Activated naive CD8-positive, alpha-beta T cell (primary cell): ENCODE results near the gene CCDC183.
A peak's percentile ranks its signal among the peaks of the same experiment; 100 is the strongest.
"Not testable (repeated sequence)": the region's sequence is repeated elsewhere in the genome, so short reads cannot be mapped to it uniquely, and the experiment has no call there.

Experiments used
- H3K27ac Mint-ChIP-seq: one replicate; pipeline ENCODE4 v1.8.0; 2021; ENCODE audit warnings: mixed read lengths
- H3K27me3 Mint-ChIP-seq: one replicate; pipeline ENCODE4 v1.8.0; 2021; ENCODE audit warnings: mixed read lengths
- H3K36me3 Mint-ChIP-seq: one replicate; pipeline ENCODE4 v1.8.0; 2021; ENCODE audit warnings: mixed read lengths
- H3K4me1 Mint-ChIP-seq: one replicate; pipeline ENCODE4 v1.8.0; 2021; ENCODE audit warnings: low read depth, mixed read lengths
- H3K4me3 Mint-ChIP-seq: one replicate; pipeline ENCODE4 v1.8.0; 2021; ENCODE audit warnings: mild to moderate bottlenecking, mixed read lengths
- H3K9me3 Mint-ChIP-seq: one replicate; pipeline ENCODE4 v1.8.0; 2021; ENCODE audit warnings: low read depth, mixed read lengths

Gene CCDC183

DNA sequence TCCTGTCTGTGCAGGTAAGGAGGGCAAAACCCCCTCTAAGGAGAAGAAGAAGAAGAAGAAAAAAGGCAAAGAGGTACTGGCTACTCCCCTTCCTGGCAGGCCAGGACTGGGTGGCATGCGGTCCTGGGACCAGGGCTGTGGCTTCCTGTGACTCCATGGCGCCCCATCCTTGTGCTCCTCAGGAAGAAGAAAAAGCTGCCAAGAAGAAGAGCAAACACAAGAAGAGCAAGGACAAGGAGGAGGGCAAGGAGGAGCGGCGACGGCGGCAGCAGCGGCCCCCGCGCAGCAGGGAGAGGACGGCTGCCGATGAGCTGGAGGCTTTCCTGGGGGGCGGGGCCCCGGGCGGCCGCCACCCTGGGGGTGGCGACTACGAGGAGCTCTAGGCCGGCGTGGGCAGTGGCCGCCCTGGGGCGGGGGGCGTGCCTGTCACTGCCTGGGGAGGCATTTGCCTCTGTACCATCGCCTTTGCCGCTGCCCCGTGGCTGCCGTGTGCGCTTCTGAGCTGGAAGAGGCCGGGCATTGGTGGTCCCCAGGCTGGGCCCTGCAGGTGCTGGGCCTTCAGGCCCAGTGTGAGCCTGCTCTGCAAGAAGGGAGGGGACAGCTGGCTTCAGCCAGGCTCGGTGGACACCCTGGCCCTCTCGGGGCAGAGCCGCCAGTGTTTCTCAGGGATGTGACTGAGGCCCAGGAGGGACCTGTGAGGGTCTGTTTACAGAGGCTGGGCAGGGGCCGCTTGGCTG, 44.2 kb downstream of the CCDC183 start:
- Mint-ChIP-seq H3K27me3 (no peaks in the 10 kb centered on the region), H3K9me3 (no peaks in the 10 kb centered on the region), H3K4me3 (no peak overlapping the region), H3K27ac (peak overlapping the region; percentile 54), H3K36me3 (peaks cover 3% of the 10 kb centered on the region), H3K4me1 (peaks cover 12% of the 10 kb centered on the region)

DNA sequence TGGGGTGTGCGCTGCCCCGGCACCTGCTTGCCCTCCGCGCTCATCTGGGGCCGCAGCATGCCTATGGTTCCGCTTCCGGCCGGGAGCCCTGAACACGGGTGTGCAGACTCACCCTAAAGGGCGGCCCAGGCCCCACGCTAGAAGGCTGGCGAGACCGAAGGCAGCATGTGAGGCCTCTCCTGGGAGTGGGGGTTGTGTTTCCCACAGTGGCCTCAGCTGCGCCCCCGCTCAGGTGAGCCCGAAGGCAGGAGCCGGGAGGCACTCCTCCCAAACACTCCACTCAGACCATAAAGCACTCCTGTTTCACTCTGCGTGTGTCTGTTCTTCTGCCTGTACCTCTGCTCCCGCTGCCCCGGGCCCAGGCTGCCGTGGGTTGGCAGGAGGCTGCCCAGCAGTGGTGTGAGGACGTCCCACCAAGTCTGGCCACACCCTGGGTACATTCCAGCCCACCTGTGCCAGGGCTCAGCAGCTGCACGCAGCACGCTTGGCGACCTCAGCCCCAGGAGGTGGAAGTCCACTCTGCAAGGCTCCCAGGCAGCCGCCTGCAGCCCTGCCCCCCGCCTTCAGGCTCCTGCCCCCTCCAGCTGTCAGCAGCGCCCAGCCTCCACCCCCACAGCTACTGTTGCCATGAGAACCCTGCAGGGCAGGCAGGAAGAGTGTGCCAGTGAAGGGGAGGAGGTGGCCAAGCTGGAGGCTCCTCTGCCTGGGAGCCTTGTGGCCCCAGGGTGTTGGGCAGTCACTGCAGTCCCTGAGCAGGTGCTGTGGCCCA, 44.9 kb downstream of the CCDC183 start:
- H3K9me3 Mint-ChIP-seq: no peaks in the 10 kb centered on the region
- no peaks in the 10 kb centered on the region for H3K27me3 Mint-ChIP-seq
- no peak overlapping the region for H3K27ac Mint-ChIP-seq
- no peak overlapping the region for H3K4me3 Mint-ChIP-seq
- peaks cover 12% of the 10 kb centered on the region for H3K4me1 Mint-ChIP-seq
- H3K36me3 Mint-ChIP-seq: peaks cover 3% of the 10 kb centered on the region

DNA sequence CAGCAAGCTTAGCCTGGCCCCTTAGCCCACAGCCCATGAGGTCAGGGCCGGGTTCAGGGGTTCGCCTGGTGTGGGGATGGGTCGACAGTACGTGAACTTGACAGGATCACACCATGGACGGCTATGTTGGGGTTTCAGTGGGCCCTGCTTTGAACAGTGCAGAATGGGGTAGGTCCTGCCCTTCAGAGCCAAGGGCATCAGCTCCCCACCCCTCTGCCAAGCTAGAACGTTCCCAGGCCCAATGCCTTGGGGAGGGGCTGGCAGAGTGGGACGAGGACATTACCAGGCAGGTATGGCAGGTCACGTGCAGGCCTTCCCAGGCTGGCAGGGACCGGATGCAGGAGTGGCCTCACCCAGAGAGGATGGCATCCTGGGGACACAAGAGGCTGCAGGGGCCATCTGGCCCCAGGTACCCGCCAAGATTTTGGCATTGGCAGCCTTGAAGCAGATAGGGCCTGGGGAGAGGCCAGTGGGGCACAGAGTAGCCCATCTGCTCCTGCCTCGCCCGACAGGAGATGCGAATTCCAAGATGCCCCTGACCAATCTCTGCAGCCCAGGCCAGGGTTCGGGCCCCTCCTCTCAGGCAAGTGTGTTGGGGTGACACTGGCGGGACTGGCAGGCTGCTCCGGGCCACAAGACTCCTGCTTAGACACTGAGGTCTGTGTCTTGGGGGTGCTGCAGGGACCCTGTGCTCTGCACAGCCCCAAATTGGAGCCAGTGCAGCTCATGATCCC, 45.7 kb downstream of the CCDC183 start:
- H3K27me3 Mint-ChIP-seq, H3K27ac Mint-ChIP-seq, H3K36me3 Mint-ChIP-seq, H3K9me3 Mint-ChIP-seq: not testable (repeated sequence)
- H3K4me1 Mint-ChIP-seq: peaks cover 14% of the 10 kb centered on the region
- peak overlapping the region; percentile 75 for H3K4me3 Mint-ChIP-seq

DNA sequence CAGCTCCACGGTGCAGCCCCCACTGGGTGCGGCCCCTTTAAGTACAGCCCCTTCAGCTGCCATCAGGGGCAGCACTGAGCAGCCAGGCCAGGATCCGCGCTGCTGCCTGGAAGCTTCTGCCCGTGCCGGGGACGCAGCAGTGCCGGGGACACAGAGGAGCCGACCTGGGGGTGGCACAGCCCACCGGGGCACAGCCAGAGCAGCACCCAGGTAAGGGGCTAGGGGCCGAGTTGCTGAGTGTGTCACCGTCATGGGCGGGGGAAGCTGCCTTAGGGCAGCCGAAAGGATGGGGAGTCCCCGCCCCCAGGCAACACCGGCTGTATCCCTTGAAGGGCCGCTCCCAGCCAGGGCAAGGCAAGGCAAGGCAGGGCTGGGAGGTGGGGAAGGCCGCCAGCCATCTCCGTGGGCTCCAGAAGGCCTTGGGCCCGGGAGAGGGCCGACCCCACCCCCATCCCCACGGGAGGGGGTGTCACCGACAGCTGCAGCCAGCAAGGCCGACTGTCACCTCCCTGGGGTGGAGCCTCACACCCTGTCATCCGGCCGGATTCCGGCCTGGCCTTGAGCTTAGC, 46.3 kb downstream of the CCDC183 start, which contains the start of gene AJM1:
TSS of gene AJM1 (plus strand) at position 99 of the 569 bp plus-strand sequence. CDS start 1,937 bp downstream, outside the sequence.
- H3K4me3 Mint-ChIP-seq: peak within 1 kb of the TSS; percentile 75
- H3K27me3 Mint-ChIP-seq, H3K27ac Mint-ChIP-seq, H3K36me3 Mint-ChIP-seq, H3K9me3 Mint-ChIP-seq: not testable (repeated sequence)
- H3K4me1 Mint-ChIP-seq: peaks cover 14% of the 10 kb centered on the region

DNA sequence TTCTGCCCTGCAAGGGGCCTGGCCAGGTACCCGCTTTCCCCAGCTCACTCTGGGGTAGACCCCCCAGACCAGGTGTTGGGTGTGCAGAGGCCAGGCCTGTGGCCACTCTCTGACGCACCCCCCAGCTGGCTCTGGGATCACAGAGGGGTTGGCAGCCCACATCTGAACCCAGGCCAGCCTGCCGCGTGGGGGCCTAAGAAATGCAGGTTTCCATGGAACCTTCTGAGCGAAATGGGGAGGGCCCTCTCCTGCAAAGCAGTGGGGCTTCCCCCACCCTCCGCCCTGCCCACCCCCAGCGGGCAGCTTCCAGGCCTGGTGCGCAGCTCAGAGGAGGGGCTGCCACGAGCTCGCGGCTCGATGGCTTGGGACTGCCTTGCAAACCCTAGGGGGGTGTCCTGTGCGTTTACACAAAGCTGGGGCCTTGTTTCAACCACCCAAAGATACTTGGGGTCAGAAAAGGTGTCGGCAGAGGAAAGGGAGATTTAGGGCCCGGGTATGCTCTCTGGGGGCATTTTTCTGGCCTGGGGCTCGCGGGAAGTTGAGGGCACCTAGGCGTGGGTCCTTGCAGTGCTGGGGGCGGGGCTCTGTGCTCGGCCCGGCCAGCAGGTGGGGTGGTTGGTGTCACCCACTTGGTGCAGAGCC, 47.1 kb downstream of the CCDC183 start:
- not testable (repeated sequence) for H3K36me3 Mint-ChIP-seq, H3K9me3 Mint-ChIP-seq, H3K27ac Mint-ChIP-seq, H3K27me3 Mint-ChIP-seq
- H3K4me1 Mint-ChIP-seq: peaks cover 14% of the 10 kb centered on the region
- peak overlapping the region; percentile 49 for H3K4me3 Mint-ChIP-seq

DNA sequence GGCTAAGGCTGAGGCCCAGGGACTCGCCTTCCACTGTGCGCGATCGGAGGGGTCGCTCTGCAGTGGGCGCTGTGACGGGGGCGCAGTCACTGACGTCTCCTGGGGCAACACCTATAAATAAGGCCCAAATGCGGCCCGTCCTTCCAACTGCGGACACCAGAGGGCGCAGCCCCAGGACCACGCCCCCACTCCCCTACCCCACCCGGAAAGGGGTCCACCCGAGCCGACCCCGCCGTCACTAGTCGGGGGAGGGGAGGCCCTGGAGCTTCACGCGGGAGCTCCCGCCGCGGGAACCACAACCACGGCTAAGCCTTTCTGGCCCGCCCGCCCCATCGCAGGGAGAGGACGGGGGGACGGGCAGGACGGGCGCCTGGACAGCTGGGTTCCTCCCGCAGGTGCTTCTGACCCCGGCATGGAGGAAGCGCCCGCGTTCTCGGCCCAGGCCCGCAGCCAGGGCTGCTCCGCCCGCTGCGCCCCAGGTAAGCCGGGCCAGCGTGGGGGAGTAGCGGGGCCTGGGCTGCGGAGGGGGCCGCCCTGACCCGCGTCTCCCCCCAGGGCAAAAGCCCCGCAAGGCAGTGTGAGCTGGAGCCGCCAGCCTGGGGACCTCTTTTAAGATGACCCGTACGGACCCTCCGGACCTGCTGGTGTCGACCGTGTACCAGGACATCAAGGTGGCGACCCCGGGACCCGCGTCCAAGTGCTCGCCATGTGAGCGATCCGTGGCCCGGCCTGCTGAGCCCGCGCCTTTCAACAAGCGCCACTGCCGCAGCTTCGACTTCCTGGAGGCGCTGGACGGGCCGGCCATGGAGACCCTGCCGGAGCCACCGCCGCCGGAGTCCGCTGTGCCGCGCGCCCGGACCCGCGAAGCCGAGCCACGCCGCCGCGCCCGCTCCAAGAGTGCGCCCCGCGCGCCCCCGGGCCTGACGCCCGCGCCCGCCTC, 47.9 kb downstream of the CCDC183 start:
- not testable (repeated sequence) for H3K27ac Mint-ChIP-seq, H3K27me3 Mint-ChIP-seq, H3K36me3 Mint-ChIP-seq, H3K9me3 Mint-ChIP-seq
- peak overlapping the region; percentile 49 for H3K4me3 Mint-ChIP-seq
- peaks cover 14% of the 10 kb centered on the region for H3K4me1 Mint-ChIP-seq

DNA sequence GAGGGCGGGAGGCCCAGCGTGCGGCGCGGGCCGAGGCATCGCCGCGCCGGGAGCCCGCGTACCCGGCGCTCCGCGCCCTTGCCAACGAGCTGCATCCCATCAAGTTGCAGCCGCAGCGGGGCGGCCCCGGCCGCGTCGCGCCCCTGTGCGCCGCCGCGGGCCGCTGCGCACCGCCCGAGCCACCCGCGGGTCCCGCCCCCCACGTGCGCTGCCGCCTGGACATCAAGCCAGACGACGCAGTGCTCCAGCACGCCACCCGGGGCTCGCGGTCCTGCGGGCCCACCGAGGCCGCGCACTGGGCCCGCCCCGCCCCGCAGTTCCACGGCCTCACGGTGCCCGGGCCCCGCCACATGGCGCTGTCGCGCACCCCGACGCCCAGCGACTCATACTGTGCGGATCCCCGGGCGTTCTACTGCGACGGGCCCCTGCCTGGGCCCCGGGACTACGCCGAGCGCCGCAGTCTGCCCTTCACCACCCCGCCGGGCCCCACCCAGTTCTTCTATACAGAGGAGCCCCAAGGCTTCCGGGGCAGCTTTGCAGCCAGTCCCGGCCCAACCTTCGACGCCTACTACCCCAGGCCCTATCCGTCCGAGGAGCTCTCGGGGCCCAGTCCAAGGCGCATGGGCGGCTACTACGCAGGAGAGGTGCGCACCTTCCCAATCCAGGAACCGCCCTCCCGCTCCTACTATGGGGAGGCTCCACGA, 48.8 kb downstream of the CCDC183 start:
- Mint-ChIP-seq H3K4me3 (no peak overlapping the region), H3K9me3 (no peaks in the 10 kb centered on the region), H3K36me3 (peaks cover 3% of the 10 kb centered on the region), H3K27me3 (peaks cover 3% of the 10 kb centered on the region), H3K27ac (no peak overlapping the region), H3K4me1 (peaks cover 14% of the 10 kb centered on the region)

DNA sequence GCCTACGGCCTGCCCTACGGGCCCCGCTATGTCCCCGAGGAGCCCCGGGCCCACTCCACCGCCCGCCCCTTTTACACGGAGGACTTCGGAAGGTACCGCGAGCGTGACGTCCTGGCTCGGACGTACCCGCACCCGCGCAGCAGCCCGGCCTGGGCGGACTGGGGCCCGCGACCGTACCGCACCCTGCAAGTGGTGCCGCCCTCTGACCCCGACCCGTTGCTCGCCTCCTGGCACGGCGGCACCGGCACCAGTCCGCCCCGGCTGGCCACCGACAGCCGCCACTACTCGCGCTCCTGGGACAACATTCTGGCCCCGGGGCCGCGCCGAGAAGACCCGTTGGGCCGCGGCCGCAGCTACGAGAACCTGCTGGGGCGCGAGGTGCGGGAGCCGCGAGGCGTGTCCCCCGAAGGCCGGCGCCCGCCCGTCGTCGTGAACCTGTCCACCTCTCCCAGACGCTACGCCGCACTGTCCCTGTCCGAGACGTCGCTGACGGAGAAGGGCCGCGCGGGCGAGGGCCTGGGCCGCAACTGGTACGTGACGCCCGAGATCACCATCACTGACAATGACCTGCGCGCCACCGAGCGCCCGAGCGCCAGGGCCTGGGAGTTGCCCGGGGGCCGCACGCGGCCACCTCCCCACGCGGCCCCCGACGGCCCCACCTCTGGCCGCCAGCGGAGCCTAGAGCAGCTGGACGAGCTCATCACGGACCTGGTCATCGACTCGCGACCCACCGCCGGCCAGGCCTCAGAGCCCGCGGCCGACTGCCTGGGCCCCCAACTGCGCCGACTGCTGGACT, 49.5 kb downstream of the CCDC183 start:
- Mint-ChIP-seq H3K4me3 (no peak overlapping the region), H3K27ac (no peak overlapping the region), H3K4me1 (peaks cover 13% of the 10 kb centered on the region), H3K9me3 (no peaks in the 10 kb centered on the region), H3K36me3 (no peaks in the 10 kb centered on the region), H3K27me3 (peaks cover 3% of the 10 kb centered on the region)

DNA sequence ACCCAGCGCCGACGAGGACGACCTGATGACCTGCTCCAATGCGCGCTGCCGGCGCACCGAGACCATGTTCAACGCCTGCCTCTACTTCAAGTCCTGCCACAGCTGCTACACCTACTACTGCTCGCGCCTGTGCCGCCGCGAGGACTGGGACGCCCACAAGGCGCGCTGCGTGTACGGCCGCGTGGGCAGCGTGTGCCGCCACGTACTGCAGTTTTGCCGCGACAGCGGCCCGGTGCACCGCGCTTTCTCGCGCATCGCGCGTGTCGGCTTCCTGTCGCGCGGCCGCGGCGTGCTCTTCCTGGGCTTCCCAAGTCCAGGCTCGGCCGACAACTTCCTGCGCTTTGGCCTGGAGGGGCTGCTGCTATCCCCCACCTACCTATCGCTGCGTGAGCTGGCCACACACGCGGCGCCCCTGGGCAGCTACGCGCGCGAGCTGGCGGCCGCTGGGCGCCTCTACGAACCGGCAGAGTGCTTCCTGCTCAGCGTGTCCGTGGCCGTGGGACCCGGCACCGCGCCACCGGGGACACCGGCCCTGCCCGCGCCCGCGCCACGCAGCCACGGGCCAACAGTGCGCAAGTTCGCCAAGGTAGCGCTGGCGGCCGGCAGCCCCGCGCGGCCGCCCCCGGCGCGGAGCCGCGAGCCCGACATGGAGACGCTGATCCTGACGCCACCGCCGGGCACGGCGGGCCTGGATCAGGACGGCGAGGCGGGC, 50.4 kb downstream of the CCDC183 start:
- H3K27me3 Mint-ChIP-seq: peaks cover 3% of the 10 kb centered on the region
- H3K27ac Mint-ChIP-seq: no peak overlapping the region
- peak overlapping the region; percentile 51 for H3K4me3 Mint-ChIP-seq
- peaks cover 13% of the 10 kb centered on the region for H3K4me1 Mint-ChIP-seq
- no peaks in the 10 kb centered on the region for H3K9me3 Mint-ChIP-seq
- H3K36me3 Mint-ChIP-seq: no peaks in the 10 kb centered on the region

DNA sequence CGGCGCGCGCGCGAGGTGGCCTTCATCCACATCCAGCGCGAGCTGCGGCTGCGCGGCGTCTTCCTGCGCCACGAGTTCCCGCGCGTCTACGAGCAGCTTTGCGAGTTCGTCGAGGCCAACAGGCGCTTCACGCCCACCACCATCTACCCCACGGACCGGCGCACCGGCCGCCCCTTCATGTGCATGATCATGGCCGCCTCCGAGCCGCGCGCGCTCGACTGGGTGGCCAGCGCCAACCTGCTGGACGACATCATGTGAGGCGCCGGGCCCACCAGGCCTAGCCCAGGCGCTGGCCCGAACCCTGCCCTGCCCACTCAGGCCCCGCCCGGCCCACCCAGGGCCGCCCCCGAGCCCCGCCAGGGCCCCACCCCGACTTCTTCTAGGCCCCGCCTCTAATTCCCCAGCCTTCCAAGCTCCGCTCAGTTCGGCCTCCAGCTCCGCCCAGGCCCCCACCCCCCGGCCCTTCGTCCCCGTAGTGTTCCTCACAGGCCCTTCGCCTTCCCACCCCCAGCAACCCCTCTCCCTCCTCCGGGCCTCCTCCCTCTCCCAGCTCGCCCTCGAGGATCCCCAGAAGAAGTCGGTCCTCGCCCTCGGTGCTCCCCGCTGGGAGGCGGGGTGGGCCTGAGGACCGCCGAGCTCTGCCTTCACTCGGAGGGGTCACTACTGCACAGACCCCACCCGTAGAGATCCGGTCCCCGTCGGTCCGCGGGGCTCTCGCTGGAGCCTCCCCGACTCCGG, 51.1 kb downstream of the CCDC183 start:
- peaks cover 11% of the 10 kb centered on the region for H3K4me1 Mint-ChIP-seq
- no peaks in the 10 kb centered on the region for H3K36me3 Mint-ChIP-seq
- H3K9me3 Mint-ChIP-seq: no peaks in the 10 kb centered on the region

DNA sequence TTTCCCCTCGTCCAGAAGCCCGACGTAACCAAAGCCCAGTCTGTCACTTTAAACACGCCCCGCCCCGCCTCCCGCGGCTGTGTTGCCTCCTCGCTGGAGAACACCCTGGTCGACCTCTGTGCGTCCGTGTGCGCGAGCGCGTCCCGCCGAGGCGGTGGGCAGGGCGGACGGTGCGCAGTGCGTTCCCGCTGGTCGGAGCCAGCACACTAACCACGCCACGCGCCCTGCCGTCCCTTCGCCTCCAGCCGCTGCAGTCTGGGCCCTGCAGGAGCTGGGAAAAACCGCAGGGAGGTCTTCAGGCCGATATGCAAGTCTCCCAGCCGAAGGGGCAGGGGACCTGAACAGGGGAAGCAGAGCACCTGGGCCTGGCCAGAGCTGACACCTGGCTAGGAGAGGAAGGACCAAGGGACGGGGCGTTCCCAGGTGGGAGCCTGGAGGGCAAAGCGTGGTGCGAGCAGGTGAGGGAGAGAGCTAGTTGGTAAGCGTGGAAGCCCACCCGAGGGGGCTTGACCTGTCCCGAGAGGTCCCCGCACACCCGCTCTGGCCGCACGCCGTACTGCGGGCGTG, 51.8 kb downstream of the CCDC183 start:
- Mint-ChIP-seq H3K4me3 (peak overlapping the region; percentile 77), H3K27ac (no peak overlapping the region), H3K27me3 (peaks cover 3% of the 10 kb centered on the region), H3K36me3 (no peaks in the 10 kb centered on the region), H3K4me1 (peaks cover 9% of the 10 kb centered on the region), H3K9me3 (no peaks in the 10 kb centered on the region)

More for the DNA sequence above, 51.1 kb downstream of the CCDC183 start:
- Mint-ChIP-seq H3K27me3 (peaks cover 3% of the 10 kb centered on the region), H3K27ac (no peak overlapping the region), H3K4me3 (peak overlapping the region; percentile 77)
